K562 (cell line): Measurements from ENCODE around the gene HIVEP3. TPM values are rescaled to one million over a fixed set of nuclear protein-coding genes. Genes with fewer than 3 reads are reported as not detected.

Experiments used
- CBFB ChIP-seq: sonication (generic); formaldehyde crosslinking; IDR thresholded peaks from 2 replicates; pipeline ENCODE4 v1.4.0; 2020; ENCODE audit warnings: mild to moderate bottlenecking, missing genetic modification reagents
- CREBBP ChIP-seq: IDR thresholded peaks from one replicate; pipeline ENCODE4 v1.6.1; 2012; ENCODE audit warnings: low read depth, mild to moderate bottlenecking, control low read depth, inconsistent platforms, low read length
- CREM ChIP-seq: IDR thresholded peaks from 2 replicates; pipeline ENCODE4 v1.6.1; 2014; ENCODE audit warnings: antibody characterized with exemption, low read depth
- GTF2F1 ChIP-seq: IDR thresholded peaks from 2 replicates; pipeline ENCODE4 v1.6.1; 2011; ENCODE audit warnings: low read depth, low read length, improper control_type of control experiment
- MBD2 ChIP-seq: sonication (generic); IDR thresholded peaks from 2 replicates; pipeline ENCODE4 v1.6.1; 2016; ENCODE audit warnings: low read depth, borderline replicate concordance
- MCM7 ChIP-seq, 2 experiments: fragments of 450-650 bp; IDR thresholded peaks; 2 replicates each; pipeline ENCODE4 v1.6.1; 2016 to 2018
- RAD51 ChIP-seq: fragments of 450-650 bp; IDR thresholded peaks from 2 replicates; pipeline ENCODE4 v1.7.1; 2016; ENCODE audit warnings: low read depth, mild to moderate bottlenecking, borderline replicate concordance
- TCF3 ChIP-seq: sonication (generic); formaldehyde crosslinking; IDR thresholded peaks from 2 replicates; pipeline ENCODE4 v1.4.0; 2020; ENCODE audit warnings: mild to moderate bottlenecking, missing genetic modification reagents
- ZNF232 ChIP-seq: sonication (generic); formaldehyde crosslinking; IDR thresholded peaks from 2 replicates; pipeline ENCODE4 v1.8.0; 2022; ENCODE audit warnings: mild to moderate bottlenecking, missing genetic modification reagents
- ZNF583 ChIP-seq: fragments of 250-450 bp; sonication (Bioruptor Pico); IDR thresholded peaks from 2 replicates; pipeline ENCODE4 v1.4.0; 2020
- polyA plus RNA-seq, 8 experiments: library from polyadenylated mRNA; depleted of rRNA in 4 of 8; stranded (reverse) in 5 of 8; unstranded in 3 of 8; fragments of >200 nt; fragmentation: Nextera tagmentation in 2 of 8; fragmentation: Illumina TruSeq in 1 of 8; extraction: Ambion mirVana in 2 of 8; extraction: Trizol in 1 of 8; gene quantifications; 2 replicates each; pipeline versions ENCODE4 v1.2.1 to v1.2.3, GENCODE V29; 2011 to 2014; ENCODE audit warnings: inconsistent platforms in 1 of 8, missing spikeins in 1 of 8
- total RNA-seq, 7 experiments: library from RNA; depleted of rRNA in 6 of 7; stranded (reverse); fragments of >200 nt in 6 of 7; fragmentation: Illumina TruSeq in 2 of 7; extraction: Trizol in 2 of 7; gene quantifications; 2 replicates each; pipeline versions ENCODE4 v1.2.1 to v1.2.3, GENCODE V29; 2011 to 2021; ENCODE audit warnings: low replicate concordance in 1 of 7
- TF ChIP-seq, protein P1 (sequence below): sonication (generic); formaldehyde crosslinking; IDR thresholded peaks from 2 replicates; pipeline ENCODE4 v1.8.0; 2022; ENCODE audit warnings: mild to moderate bottlenecking, missing genetic modification reagents
- TF ChIP-seq, protein P2 (sequence below): sonication (generic); formaldehyde crosslinking; IDR thresholded peaks from 2 replicates; pipeline ENCODE4 v1.8.0; 2022; ENCODE audit warnings: mild to moderate bottlenecking, missing genetic modification reagents, borderline replicate concordance
- TF ChIP-seq, protein P3 (sequence below): fragments of 200-800 bp; sonication (Bioruptor generic); IDR thresholded peaks from 2 replicates; pipeline ENCODE4 v1.6.1; 2016; ENCODE audit warnings: missing genetic modification characterization, missing compliant biosample characterization

The HIVEP3 gene
- total and polyA plus RNA-seq, 9 of the 15 experiments (the other 6 are each of a cell fraction or from before 2014, with no cell fraction given): 0.09 to 0.58 (median 0.34) TPM; not detected in 1

DNA sequence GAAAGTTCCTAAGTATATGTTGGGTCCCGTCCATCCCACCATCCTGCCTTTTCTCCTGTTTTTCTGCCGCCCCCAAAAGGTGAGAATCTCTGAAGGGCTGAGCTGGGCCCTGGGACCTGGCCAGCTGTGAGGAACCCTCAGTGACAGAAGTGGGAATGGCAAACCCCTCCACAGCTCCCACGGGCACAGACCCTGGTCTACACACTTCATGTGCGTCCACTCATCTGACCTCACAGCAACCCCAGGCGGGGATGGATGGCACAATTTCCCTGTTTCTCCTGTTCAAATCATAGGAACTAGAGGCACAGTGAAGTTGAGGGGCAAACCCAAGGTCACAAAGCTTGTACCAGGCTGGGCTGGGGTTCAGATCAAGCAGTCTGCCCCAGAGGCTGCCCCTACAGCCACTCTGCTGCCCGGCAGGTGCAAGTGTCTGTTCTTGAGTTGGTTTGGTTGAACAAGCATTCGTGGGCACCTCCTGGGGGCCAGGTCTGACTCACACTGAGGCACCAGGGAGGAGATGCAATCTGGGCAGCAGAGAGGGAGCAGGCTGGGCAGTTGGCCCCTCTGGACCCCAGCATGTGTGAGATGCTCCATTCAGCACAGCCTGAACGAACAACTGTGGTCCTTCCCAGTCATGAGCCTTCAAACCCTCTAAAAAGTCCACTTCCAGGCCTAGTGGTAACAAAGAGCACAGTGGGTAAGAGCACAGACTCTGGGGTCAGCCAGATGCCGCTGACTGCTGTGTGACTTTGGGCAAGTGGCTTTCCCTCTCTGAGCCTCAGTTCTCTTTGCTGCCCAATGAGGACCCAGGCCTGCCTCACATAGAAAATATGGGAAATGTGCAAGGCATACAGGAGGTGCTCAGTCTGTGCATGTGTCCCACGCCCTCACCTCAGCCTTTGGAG lies 438.3 kb downstream of the HIVEP3 start (continued):
- TF ChIP-seq, protein P1, sequence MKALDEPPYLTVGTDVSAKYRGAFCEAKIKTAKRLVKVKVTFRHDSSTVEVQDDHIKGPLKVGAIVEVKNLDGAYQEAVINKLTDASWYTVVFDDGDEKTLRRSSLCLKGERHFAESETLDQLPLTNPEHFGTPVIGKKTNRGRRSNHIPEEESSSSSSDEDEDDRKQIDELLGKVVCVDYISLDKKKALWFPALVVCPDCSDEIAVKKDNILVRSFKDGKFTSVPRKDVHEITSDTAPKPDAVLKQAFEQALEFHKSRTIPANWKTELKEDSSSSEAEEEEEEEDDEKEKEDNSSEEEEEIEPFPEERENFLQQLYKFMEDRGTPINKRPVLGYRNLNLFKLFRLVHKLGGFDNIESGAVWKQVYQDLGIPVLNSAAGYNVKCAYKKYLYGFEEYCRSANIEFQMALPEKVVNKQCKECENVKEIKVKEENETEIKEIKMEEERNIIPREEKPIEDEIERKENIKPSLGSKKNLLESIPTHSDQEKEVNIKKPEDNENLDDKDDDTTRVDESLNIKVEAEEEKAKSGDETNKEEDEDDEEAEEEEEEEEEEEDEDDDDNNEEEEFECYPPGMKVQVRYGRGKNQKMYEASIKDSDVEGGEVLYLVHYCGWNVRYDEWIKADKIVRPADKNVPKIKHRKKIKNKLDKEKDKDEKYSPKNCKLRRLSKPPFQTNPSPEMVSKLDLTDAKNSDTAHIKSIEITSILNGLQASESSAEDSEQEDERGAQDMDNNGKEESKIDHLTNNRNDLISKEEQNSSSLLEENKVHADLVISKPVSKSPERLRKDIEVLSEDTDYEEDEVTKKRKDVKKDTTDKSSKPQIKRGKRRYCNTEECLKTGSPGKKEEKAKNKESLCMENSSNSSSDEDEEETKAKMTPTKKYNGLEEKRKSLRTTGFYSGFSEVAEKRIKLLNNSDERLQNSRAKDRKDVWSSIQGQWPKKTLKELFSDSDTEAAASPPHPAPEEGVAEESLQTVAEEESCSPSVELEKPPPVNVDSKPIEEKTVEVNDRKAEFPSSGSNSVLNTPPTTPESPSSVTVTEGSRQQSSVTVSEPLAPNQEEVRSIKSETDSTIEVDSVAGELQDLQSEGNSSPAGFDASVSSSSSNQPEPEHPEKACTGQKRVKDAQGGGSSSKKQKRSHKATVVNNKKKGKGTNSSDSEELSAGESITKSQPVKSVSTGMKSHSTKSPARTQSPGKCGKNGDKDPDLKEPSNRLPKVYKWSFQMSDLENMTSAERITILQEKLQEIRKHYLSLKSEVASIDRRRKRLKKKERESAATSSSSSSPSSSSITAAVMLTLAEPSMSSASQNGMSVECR (CRISPR knock-in tag): no peak
- TF ChIP-seq CREM: no peak
- no peak for TF ChIP-seq CREBBP
- TF ChIP-seq, protein P2, sequence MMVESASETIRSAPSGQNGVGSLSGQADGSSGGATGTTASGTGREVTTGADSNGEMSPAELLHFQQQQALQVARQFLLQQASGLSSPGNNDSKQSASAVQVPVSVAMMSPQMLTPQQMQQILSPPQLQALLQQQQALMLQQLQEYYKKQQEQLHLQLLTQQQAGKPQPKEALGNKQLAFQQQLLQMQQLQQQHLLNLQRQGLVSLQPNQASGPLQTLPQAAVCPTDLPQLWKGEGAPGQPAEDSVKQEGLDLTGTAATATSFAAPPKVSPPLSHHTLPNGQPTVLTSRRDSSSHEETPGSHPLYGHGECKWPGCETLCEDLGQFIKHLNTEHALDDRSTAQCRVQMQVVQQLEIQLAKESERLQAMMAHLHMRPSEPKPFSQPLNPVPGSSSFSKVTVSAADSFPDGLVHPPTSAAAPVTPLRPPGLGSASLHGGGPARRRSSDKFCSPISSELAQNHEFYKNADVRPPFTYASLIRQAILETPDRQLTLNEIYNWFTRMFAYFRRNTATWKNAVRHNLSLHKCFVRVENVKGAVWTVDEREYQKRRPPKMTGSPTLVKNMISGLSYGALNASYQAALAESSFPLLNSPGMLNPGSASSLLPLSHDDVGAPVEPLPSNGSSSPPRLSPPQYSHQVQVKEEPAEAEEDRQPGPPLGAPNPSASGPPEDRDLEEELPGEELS (CRISPR knock-in tag): no peak
- TF ChIP-seq CBFB (CRISPR knock-in tag): no peak
- no peak for TF ChIP-seq TCF3 (CRISPR knock-in tag)
- no peak for TF ChIP-seq ZNF232 (CRISPR knock-in tag)
- no peak for TF ChIP-seq MCM7 (IDR thresholded peaks at IDR 0.05)
- TF ChIP-seq, protein P3, sequence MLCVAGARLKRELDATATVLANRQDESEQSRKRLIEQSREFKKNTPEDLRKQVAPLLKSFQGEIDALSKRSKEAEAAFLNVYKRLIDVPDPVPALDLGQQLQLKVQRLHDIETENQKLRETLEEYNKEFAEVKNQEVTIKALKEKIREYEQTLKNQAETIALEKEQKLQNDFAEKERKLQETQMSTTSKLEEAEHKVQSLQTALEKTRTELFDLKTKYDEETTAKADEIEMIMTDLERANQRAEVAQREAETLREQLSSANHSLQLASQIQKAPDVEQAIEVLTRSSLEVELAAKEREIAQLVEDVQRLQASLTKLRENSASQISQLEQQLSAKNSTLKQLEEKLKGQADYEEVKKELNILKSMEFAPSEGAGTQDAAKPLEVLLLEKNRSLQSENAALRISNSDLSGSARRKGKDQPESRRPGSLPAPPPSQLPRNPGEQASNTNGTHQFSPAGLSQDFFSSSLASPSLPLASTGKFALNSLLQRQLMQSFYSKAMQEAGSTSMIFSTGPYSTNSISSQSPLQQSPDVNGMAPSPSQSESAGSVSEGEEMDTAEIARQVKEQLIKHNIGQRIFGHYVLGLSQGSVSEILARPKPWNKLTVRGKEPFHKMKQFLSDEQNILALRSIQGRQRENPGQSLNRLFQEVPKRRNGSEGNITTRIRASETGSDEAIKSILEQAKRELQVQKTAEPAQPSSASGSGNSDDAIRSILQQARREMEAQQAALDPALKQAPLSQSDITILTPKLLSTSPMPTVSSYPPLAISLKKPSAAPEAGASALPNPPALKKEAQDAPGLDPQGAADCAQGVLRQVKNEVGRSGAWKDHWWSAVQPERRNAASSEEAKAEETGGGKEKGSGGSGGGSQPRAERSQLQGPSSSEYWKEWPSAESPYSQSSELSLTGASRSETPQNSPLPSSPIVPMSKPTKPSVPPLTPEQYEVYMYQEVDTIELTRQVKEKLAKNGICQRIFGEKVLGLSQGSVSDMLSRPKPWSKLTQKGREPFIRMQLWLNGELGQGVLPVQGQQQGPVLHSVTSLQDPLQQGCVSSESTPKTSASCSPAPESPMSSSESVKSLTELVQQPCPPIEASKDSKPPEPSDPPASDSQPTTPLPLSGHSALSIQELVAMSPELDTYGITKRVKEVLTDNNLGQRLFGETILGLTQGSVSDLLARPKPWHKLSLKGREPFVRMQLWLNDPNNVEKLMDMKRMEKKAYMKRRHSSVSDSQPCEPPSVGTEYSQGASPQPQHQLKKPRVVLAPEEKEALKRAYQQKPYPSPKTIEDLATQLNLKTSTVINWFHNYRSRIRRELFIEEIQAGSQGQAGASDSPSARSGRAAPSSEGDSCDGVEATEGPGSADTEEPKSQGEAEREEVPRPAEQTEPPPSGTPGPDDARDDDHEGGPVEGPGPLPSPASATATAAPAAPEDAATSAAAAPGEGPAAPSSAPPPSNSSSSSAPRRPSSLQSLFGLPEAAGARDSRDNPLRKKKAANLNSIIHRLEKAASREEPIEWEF (CRISPR knock-in tag): no peak
- no peak for TF ChIP-seq RAD51
- TF ChIP-seq ZNF583 (CRISPR knock-in tag): no peak
- TF ChIP-seq GTF2F1: no peak
- no peak for TF ChIP-seq MBD2
